WI38 (cell line): ENCODE results near the gene B3GNT3.

ENCODE experiments used
- H3K4me3 ChIP-seq: 2 replicates; pipeline ENCODE4 v1.5.1; 2011; ENCODE audit warnings: low read depth, mild to moderate bottlenecking, control low read depth, low read length
- CTCF ChIP-seq: IDR thresholded peaks from 2 replicates; pipeline ENCODE4 v1.5.1; 2012; ENCODE audit warnings: low read depth, mild to moderate bottlenecking, control low read depth, low read length

Gene B3GNT3

GRCh38 chr19:17841371-17841809 is 46.5 kb downstream of the B3GNT3 start:
- no peak overlapping the region for H3K4me3 ChIP-seq
- no peak for TF ChIP-seq CTCF

DNA sequence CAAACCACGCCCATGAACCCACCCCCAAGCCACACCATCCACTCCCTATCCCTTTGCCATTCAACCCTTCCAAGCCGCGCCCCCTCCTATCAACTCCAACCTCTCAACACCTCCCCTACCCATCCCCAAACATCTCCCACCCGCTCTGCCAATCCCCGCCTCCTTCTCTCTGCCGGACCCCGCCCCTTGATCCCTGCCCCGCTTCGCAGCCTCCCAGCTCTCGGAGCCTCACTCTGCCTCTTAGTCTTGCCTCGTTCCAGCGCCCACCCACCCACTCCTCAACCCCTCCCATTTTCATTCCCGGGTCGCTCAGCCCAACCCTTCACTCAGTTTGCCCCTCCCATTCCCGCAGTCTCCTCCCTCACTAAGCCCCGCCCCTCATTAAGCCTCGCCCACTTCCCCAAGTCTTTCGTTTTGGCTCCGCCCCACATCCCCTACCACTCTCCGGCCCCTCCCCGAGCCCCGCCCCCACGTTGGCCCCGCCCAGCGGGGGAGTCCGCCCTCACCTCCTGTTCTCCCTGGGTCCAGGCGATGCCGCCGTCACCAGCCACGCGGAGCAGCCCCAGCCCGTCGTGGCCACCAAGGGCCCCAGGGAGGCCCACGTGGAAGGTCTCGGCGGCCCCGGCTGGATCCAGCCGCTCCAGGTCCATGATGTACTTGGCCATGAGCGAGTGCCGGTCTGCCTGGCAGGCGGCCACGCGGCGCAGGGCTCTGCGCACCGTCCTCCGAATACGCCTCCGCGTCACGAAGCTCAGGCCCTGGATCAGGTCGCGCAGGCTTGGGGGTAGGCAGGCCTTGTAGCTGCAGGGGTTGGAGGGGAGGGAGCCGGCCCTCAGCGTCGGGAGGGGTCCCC is 47.1 kb downstream of the B3GNT3 start:
- no peak for TF ChIP-seq CTCF
- no peak overlapping the region for H3K4me3 ChIP-seq

DNA sequence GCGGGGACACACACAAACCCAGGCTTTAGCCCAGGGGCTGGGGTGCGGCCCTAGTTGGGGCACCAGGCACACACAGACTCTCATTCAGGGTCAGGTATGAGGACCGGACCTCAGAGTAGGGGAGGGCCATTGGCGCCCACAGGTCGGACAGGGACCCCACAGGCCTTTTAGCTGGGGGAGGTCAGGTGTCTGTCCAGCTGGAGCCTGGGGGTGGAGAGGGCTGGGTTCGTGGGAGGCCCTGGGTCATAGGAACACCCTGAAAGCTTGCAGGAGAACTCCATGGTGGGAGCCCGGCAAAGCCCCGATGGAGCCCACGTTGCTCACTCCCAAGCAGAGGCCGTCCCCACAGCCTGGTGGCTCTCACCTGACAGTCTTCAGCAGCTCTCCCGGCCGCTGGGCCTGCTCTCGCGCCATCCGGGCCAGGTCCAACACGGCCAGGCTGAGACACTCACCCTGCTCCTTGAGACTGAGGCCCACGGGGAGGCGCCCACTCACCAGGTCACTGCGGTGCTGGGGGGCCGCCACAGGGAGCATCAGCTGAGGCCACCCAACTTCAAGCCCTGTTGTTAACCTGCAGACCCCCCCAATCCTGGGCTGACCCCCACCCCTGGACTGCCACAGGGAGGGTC is 47.8 kb downstream of the B3GNT3 start:
- no peak for TF ChIP-seq CTCF
- no peak overlapping the region for H3K4me3 ChIP-seq

- no peak overlapping the region for H3K4me3 ChIP-seq
- TF ChIP-seq CTCF, result no peak
Observed at GRCh38 chr19:17843292-17843827, 48.4 kb downstream of the B3GNT3 start.

GRCh38 chr19:17843908-17844490 is 49.1 kb downstream of the B3GNT3 start:
- H3K4me3 ChIP-seq, result no peak overlapping the region
- TF ChIP-seq CTCF, result no peak

- no peak overlapping the region for H3K4me3 ChIP-seq
- no peak for TF ChIP-seq CTCF
Observed at GRCh38 chr19:17846146-17846545, 51.2 kb downstream of the B3GNT3 start.
